ENCODE measurements around the gene SPEN. TPM values are rescaled to one million over a fixed set of nuclear protein-coding genes. Genes with fewer than 3 reads are reported as not detected.
"Not testable (repeated sequence)": the region's sequence is repeated elsewhere in the genome, so short reads cannot be mapped to it uniquely, and the experiment has no call there.

SPEN gene
- total RNA-seq, 1 donor from 2014 or later, result 54.0 TPM

- Mint-ChIP-seq H3K36me3 (ENCODE audit: unreplicated experiment) (peaks cover 1% of the 10 kb centered on the region), H3K27me3 (ENCODE audit: unreplicated experiment) (no peaks in the 10 kb centered on the region), H3K27ac (ENCODE audit: unreplicated experiment) (no peak overlapping the region), H3K4me3 (ENCODE audit: unreplicated experiment) (no peak overlapping the region), H3K4me1 (ENCODE audit: unreplicated experiment) (peaks cover 25% of the 10 kb centered on the region), H3K9me3 (ENCODE audit: unreplicated experiment) (no peaks in the 10 kb centered on the region)
- DNase-seq (ENCODE audit: extremely low spot score, unreplicated experiment), result no peak
- TF ChIP-seq CTCF (IDR thresholded peaks at IDR 0.05), result no peak
These were observed 20.5 kb upstream of the SPEN start for GRCh38 chr1:15826810-15827507.

DNA sequence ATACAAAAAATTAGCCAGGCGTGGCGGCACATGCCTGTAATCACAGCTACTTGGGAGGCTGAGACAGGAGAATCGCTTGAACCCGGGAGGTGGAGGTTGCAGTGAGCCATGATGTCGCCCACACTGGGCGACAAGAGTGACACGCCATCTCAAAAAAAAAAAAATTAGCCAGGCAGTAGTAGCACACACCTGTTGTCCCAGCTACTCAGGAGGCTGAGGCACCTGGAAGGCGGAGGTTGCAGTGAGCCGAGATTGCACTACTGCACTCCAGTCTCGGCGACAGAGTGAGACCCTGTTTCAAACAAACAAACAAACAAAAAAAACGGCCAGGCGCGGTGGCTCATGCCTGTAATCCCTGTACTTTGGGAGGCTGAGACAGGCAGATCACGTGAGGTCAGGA, 19.9 kb upstream of the SPEN start:
- not testable (repeated sequence) for H3K36me3 Mint-ChIP-seq (ENCODE audit: unreplicated experiment); H3K4me3 Mint-ChIP-seq (ENCODE audit: unreplicated experiment); H3K9me3 Mint-ChIP-seq (ENCODE audit: unreplicated experiment); H3K27ac Mint-ChIP-seq (ENCODE audit: unreplicated experiment); H3K27me3 Mint-ChIP-seq (ENCODE audit: unreplicated experiment); DNase-seq (ENCODE audit: extremely low spot score, unreplicated experiment)
- peaks cover 25% of the 10 kb centered on the region for H3K4me1 Mint-ChIP-seq (ENCODE audit: unreplicated experiment)

DNA sequence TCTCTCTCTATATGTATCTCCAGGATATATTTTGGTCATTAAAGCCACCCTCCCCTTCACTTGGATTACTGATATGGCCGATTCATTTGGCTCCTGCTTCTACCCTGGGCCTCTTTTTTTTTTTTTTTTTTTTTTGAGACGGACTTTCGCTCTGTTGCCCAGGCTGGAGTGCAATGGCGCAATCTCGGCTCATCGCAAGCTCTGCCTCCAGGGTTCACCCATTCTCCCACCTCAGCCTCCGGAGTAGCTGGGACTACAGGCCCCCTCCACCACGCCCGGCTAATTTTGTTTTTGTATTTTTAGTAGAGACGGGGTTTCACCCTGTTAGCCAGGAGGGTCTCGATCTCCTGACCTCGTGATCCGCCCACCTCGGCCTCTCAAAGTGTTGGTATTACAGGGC, 18.6 kb upstream of the SPEN start:
- not testable (repeated sequence) for H3K9me3 Mint-ChIP-seq (ENCODE audit: unreplicated experiment); H3K36me3 Mint-ChIP-seq (ENCODE audit: unreplicated experiment); DNase-seq (ENCODE audit: extremely low spot score, unreplicated experiment); H3K27ac Mint-ChIP-seq (ENCODE audit: unreplicated experiment); H3K4me3 Mint-ChIP-seq (ENCODE audit: unreplicated experiment); H3K27me3 Mint-ChIP-seq (ENCODE audit: unreplicated experiment)
- peaks cover 36% of the 10 kb centered on the region for H3K4me1 Mint-ChIP-seq (ENCODE audit: unreplicated experiment)

- no peak for TF ChIP-seq CTCF (IDR thresholded peaks at IDR 0.05)
- Mint-ChIP-seq H3K36me3 (ENCODE audit: unreplicated experiment) (peaks cover 1% of the 10 kb centered on the region), H3K27me3 (ENCODE audit: unreplicated experiment) (no peaks in the 10 kb centered on the region), H3K9me3 (ENCODE audit: unreplicated experiment) (no peaks in the 10 kb centered on the region), H3K4me3 (ENCODE audit: unreplicated experiment) (no peak overlapping the region), H3K27ac (ENCODE audit: unreplicated experiment) (no peak overlapping the region), H3K4me1 (ENCODE audit: unreplicated experiment) (peaks cover 36% of the 10 kb centered on the region)
- DNase-seq (ENCODE audit: extremely low spot score, unreplicated experiment), result no peak
These were observed 17.2 kb upstream of the SPEN start for GRCh38 chr1:15830258-15830657.

DNA sequence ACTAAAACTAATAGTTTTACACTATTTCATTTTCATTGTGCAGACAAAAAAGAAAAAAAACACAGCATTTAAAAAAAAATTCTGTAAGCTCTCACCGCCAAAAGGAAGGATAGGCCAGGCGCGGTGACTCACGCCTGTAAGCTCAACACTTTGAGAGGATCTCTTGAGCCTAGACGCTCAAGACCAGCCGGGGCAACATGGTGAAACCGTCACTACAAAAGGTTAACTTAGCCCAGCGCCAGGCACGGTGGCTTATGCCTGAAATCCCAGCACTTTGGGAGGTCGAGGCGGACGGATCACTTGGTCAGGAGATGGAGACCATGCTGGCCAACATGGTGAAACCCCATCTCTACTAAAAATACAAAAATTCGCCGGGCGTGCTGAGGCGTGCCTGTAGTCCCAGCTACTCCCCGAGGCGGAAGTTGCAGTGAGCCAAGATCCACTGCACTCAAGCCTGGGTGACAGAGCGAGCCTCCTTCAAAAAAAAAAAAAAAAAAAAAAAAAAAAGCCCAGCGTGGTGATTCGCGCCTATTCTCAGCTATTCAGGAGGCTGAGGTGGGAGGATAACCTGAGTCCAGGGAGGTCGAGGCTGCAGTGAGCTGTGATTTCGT, 14.3 kb upstream of the SPEN start:
- no peaks in the 10 kb centered on the region for H3K9me3 Mint-ChIP-seq (ENCODE audit: unreplicated experiment)
- H3K4me3 Mint-ChIP-seq (ENCODE audit: unreplicated experiment), result peak overlapping the region; percentile 93
- no peak for TF ChIP-seq CTCF (IDR thresholded peaks at IDR 0.05)
- H3K36me3 Mint-ChIP-seq (ENCODE audit: unreplicated experiment), result peaks cover 1% of the 10 kb centered on the region
- DNase-seq (ENCODE audit: extremely low spot score, unreplicated experiment), result no peak
- no peaks in the 10 kb centered on the region for H3K27me3 Mint-ChIP-seq (ENCODE audit: unreplicated experiment)
- peak overlapping the region; percentile 99 for H3K27ac Mint-ChIP-seq (ENCODE audit: unreplicated experiment)
- peaks cover 30% of the 10 kb centered on the region for H3K4me1 Mint-ChIP-seq (ENCODE audit: unreplicated experiment)

DNA sequence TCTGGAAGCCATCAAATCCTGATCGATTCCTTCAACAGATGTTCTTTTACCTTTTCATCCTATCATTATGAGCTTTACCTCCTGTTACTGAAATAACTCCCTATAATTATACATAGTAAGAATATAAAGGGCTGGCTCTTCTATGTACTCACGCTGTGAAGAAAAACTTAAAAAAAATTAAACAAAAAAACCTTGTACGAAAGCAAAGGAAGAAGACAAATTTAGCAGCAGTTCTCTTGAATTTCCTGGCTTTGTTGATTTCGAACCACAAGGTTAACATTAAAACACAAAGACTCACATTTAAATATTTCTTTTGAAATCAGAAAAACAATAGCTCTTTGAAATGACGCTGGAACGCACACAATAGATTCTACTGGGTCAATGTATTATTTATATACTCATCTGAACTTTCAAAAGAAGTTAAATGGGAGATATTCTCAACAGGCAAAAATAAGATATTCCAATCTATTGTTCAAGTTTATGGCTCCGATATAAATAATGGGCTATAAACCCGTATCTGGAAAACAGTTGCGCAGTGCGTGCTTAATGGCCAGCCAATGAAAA, 13.6 kb upstream of the SPEN start:
- Mint-ChIP-seq H3K36me3 (ENCODE audit: unreplicated experiment) (peaks cover 1% of the 10 kb centered on the region), H3K27me3 (ENCODE audit: unreplicated experiment) (no peaks in the 10 kb centered on the region), H3K9me3 (ENCODE audit: unreplicated experiment) (no peaks in the 10 kb centered on the region), H3K4me3 (ENCODE audit: unreplicated experiment) (peak overlapping the region; percentile 93), H3K27ac (ENCODE audit: unreplicated experiment) (peak overlapping the region; percentile 99), H3K4me1 (ENCODE audit: unreplicated experiment) (peaks cover 30% of the 10 kb centered on the region)
- TF ChIP-seq CTCF (IDR thresholded peaks at IDR 0.05), result no peak
- DNase-seq (ENCODE audit: extremely low spot score, unreplicated experiment), result no peak

Measured in osteocyte (in vitro differentiated cells).